SK-N-SH treated with all-trans-retinoic acid at 6 μM for 48 hours (cell line): ENCODE results near the gene IL17REL.

Experiments used
- ARNTL ChIP-seq: fragments of 450-650 bp; formaldehyde crosslinking; IDR thresholded peaks from 2 replicates; pipeline ENCODE4 v1.5.0; 2020; ENCODE audit warnings: low read depth, mild to moderate bottlenecking, moderate library complexity, borderline replicate concordance
- BACH2 ChIP-seq: fragments of 250-450 bp; sonication (Bioruptor Pico); IDR thresholded peaks from 2 replicates; pipeline ENCODE4 v1.9.0; 2021; ENCODE audit warnings: mild to moderate bottlenecking, borderline replicate concordance
- CREB5 ChIP-seq: fragments of 250-450 bp; sonication (Bioruptor Pico); IDR thresholded peaks from 2 replicates; pipeline ENCODE4 v1.5.1; 2020; ENCODE audit warnings: low read depth, mild to moderate bottlenecking, moderate library complexity
- CSDC2 ChIP-seq: fragments of 250-450 bp; sonication (Bioruptor Pico); IDR thresholded peaks from 2 replicates; pipeline ENCODE4 v1.5.0; 2020; ENCODE audit warnings: mild to moderate bottlenecking, moderate library complexity
- GLIS3 ChIP-seq: fragments of 250-450 bp; sonication (Bioruptor Pico); IDR thresholded peaks from 2 replicates; pipeline ENCODE4 v1.5.0; 2020; ENCODE audit warnings: mild to moderate bottlenecking, moderate library complexity
- ISL1 ChIP-seq: fragments of 250-450 bp; sonication (Bioruptor Pico); IDR thresholded peaks from 2 replicates; pipeline ENCODE4 v2.1.2; 2022; ENCODE audit warnings: mild to moderate bottlenecking, moderate library complexity
- OSR1 ChIP-seq: fragments of 250-450 bp; sonication (Bioruptor Pico); IDR thresholded peaks from 2 replicates; pipeline ENCODE4 v1.8.0; 2022; ENCODE audit warnings: moderate library complexity, mild to moderate bottlenecking, inconsistent platforms
- PATZ1 ChIP-seq: fragments of 250-450 bp; sonication (Bioruptor Pico); IDR thresholded peaks from 2 replicates; pipeline ENCODE4 v1.8.0; 2020; ENCODE audit warnings: mild to moderate bottlenecking, moderate library complexity, borderline replicate concordance
- SNAI2 ChIP-seq: fragments of 250-450 bp; sonication (Bioruptor Pico); IDR thresholded peaks from 2 replicates; pipeline ENCODE4 v1.5.0; 2020; ENCODE audit warnings: mild to moderate bottlenecking, moderate library complexity
- TOX ChIP-seq: fragments of 250-450 bp; sonication (Bioruptor Pico); IDR thresholded peaks from 2 replicates; pipeline ENCODE4 v1.8.0; 2021; ENCODE audit warnings: mild to moderate bottlenecking, moderate library complexity, borderline replicate concordance
- TSHZ2 ChIP-seq: fragments of 250-450 bp; sonication (Bioruptor Pico); IDR thresholded peaks from 2 replicates; pipeline ENCODE4 v1.5.0; 2020; ENCODE audit warnings: mild to moderate bottlenecking, moderate library complexity
- ZNF565 ChIP-seq: fragments of 450-650 bp; formaldehyde crosslinking; conservative IDR thresholded peaks from 2 replicates; pipeline ENCODE4 v1.5.0; 2020; ENCODE audit warnings: low read depth, mild to moderate bottlenecking, moderate library complexity
- ZNF70 ChIP-seq: fragments of 450-650 bp; formaldehyde crosslinking; IDR thresholded peaks from 2 replicates; pipeline ENCODE4 v1.5.0; 2020; ENCODE audit warnings: mild to moderate bottlenecking, moderate library complexity
- ZNF8 ChIP-seq: fragments of 450-650 bp; formaldehyde crosslinking; IDR thresholded peaks from 2 replicates; pipeline ENCODE4 v1.5.0; 2020; ENCODE audit warnings: mild to moderate bottlenecking, moderate library complexity

GRCh38 chr22:50016988-50017700 lies 4.6 kb upstream of the IL17REL start:
- TF ChIP-seq OSR1 (CRISPR knock-in tag) = no peak
- TF ChIP-seq CSDC2 (CRISPR knock-in tag) = no peak
- no peak for TF ChIP-seq ARNTL (CRISPR knock-in tag)
- no peak for TF ChIP-seq ZNF8
- TF ChIP-seq ZNF70 = no peak
- TF ChIP-seq TSHZ2 (CRISPR knock-in tag) = no peak
- TF ChIP-seq PATZ1 (CRISPR knock-in tag) = no peak
- no peak for TF ChIP-seq SNAI2 (CRISPR knock-in tag)
- no peak for TF ChIP-seq BACH2 (CRISPR knock-in tag)
- no peak for TF ChIP-seq TOX
- TF ChIP-seq ZNF565 (CRISPR knock-in tag) = no peak
- TF ChIP-seq GLIS3 (CRISPR knock-in tag) = no peak
- no peak for TF ChIP-seq ISL1 (CRISPR knock-in tag)
- TF ChIP-seq CREB5 (CRISPR knock-in tag) = no peak
